B cell (primary cell): ENCODE results near the gene IGF2BP1.

Experiments used
- EZH2 ChIP-seq: IDR thresholded peaks from 2 replicates; pipeline ENCODE4 v1.6.1; 2012; ENCODE audit warnings: borderline replicate concordance, low read depth, mild to moderate bottlenecking, moderate library complexity, low read length; ENCODE audit not compliant: insufficient read depth, poor library complexity, severe bottlenecking
- TF ChIP-seq, protein P1 (sequence below): fragments of 200-600 bp; IDR thresholded peaks from one replicate; pipeline ENCODE4 v1.8.0; 2022; ENCODE audit warnings: antibody characterized with exemption, mild to moderate bottlenecking

DNA sequence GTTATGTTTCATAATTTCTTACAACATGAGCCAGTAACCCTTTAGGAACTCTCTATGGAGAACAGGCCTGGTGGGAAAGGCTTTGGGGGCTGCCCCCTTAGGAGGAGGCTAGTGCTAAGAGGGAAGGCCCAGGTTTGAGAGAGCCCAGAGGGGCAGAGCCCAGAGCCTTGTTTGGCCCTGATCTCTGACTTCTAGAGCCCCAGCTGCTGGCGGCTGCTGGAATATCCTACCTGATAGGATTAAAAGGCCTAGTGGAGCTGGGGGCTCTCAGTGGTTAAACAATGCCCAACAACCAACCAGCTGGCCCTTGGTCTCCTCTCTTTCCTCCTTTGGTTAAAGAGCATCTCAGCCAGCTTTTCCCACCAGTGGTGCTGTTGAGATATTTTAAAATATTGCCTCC, 54.1 kb downstream of the IGF2BP1 start:
- TF ChIP-seq, protein P1, sequence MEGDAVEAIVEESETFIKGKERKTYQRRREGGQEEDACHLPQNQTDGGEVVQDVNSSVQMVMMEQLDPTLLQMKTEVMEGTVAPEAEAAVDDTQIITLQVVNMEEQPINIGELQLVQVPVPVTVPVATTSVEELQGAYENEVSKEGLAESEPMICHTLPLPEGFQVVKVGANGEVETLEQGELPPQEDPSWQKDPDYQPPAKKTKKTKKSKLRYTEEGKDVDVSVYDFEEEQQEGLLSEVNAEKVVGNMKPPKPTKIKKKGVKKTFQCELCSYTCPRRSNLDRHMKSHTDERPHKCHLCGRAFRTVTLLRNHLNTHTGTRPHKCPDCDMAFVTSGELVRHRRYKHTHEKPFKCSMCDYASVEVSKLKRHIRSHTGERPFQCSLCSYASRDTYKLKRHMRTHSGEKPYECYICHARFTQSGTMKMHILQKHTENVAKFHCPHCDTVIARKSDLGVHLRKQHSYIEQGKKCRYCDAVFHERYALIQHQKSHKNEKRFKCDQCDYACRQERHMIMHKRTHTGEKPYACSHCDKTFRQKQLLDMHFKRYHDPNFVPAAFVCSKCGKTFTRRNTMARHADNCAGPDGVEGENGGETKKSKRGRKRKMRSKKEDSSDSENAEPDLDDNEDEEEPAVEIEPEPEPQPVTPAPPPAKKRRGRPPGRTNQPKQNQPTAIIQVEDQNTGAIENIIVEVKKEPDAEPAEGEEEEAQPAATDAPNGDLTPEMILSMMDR, result no peak
- TF ChIP-seq EZH2, result no peak
